NT2/D1 (cell line): ENCODE data around the gene DPF1.

ENCODE experiments used
- SUZ12 ChIP-seq: IDR thresholded peaks from 2 replicates; pipeline ENCODE4 v1.6.1; 2011; ENCODE audit not compliant: insufficient read length, insufficient read depth; ENCODE audit errors: extremely low read depth
- YY1 ChIP-seq: IDR thresholded peaks from 2 replicates; pipeline ENCODE4 v1.6.1; 2011; ENCODE audit not compliant: insufficient read length, insufficient read depth
- ZNF274 ChIP-seq: IDR thresholded peaks from 2 replicates; pipeline ENCODE4 v1.6.1; 2011; ENCODE audit warnings: mild to moderate bottlenecking, low read depth, low read length

- TF ChIP-seq ZNF274 (no peak), YY1 (no peak), SUZ12 (no peak)
Observed at GRCh38 chr19:38221919-38222830, 1.8 kb downstream of the DPF1 start.
